Stimulated activated CD4-positive, alpha-beta T cell treated with anti-CD3 and anti-CD28 coated beads, Interleukin-2, amount 100 ng/mL, for 48 hours (primary cell): ENCODE measurements around the gene CDH4.
"Not testable (repeated sequence)": the region's sequence is repeated elsewhere in the genome, so short reads cannot be mapped to it uniquely, and the experiment has no call there.

ENCODE experiments used
- DNase-seq, 2 donors: peaks; one replicate each; pipeline ENCODE4 v3.0.0-alpha.2; 2020

Gene CDH4

GRCh38 chr20:61846741-61847419 is 594.8 kb downstream of the CDH4 start:
- no peak for DNase-seq

GRCh38 chr20:61847420-61847748 is 595.3 kb downstream of the CDH4 start:
- no peak for DNase-seq

- DNase-seq, result no peak
Observed at GRCh38 chr20:61847986-61848385, 595.9 kb downstream of the CDH4 start.

- no peak for DNase-seq
Observed at GRCh38 chr20:61848851-61849250, 596.8 kb downstream of the CDH4 start.

- DNase-seq, result no peak
Observed at GRCh38 chr20:61849376-61849775, 597.3 kb downstream of the CDH4 start.

- DNase-seq, result no peak
Observed at GRCh38 chr20:61849822-61850221, 597.8 kb downstream of the CDH4 start.

- no peak for DNase-seq
Observed at GRCh38 chr20:61850457-61850856, 598.4 kb downstream of the CDH4 start.

GRCh38 chr20:61850926-61851900 is 599.2 kb downstream of the CDH4 start:
- DNase-seq, result no peak

- DNase-seq, result no peak
Observed at GRCh38 chr20:61852268-61853072, 600.4 kb downstream of the CDH4 start.

- DNase-seq, result no peak
Observed at GRCh38 chr20:61853073-61854005, 601.3 kb downstream of the CDH4 start.

GRCh38 chr20:61854538-61854937 is 602.5 kb downstream of the CDH4 start:
- DNase-seq, result not testable (repeated sequence)

GRCh38 chr20:61855286-61855685 is 603.2 kb downstream of the CDH4 start:
- no peak for DNase-seq

- no peak for DNase-seq
Observed at GRCh38 chr20:61856626-61857413, 604.8 kb downstream of the CDH4 start.

GRCh38 chr20:61857414-61857775 is 605.3 kb downstream of the CDH4 start:
- DNase-seq, result no peak

- no peak for DNase-seq
Observed at GRCh38 chr20:61857884-61858283, 605.8 kb downstream of the CDH4 start.

GRCh38 chr20:61859767-61860166 is 607.7 kb downstream of the CDH4 start:
- no peak for DNase-seq

- DNase-seq, result no peak
Observed at GRCh38 chr20:61860260-61860987, 608.4 kb downstream of the CDH4 start.

GRCh38 chr20:61861054-61861841 is 609.2 kb downstream of the CDH4 start:
- DNase-seq, result no peak

- no peak for DNase-seq
Observed at GRCh38 chr20:61861858-61862257, 609.8 kb downstream of the CDH4 start.

GRCh38 chr20:61862881-61863280 is 610.8 kb downstream of the CDH4 start:
- no peak for DNase-seq
